Left lung (tissue), 10 donors: Measurements from ENCODE around the gene TTLL8. TPM values are rescaled to one million over a fixed set of nuclear protein-coding genes. Genes with fewer than 3 reads are reported as not detected.

ENCODE experiments used
- ATAC-seq: fragments of 200-7000 bp; cut with Tn5 transposase; one replicate; pipeline ENCODE4 v1.9.1; 2020; ENCODE audit warnings: moderate library complexity
- DNase-seq, 4 donors: peaks; one replicate each; pipeline ENCODE4 v3.0.0-alpha.2; 2013 to 2020
- H3K27ac ChIP-seq, 2 donors: fragments of 200-600 bp; sonication (generic) in 1 of 2; one replicate each; pipeline versions ENCODE4 v1.5.0 to v1.8.0; 2020 to 2021
- H3K27me3 ChIP-seq, 2 donors: fragments of 200-600 bp; sonication (generic) in 1 of 2; one replicate each; pipeline versions ENCODE4 v1.5.0 to v1.8.0; 2020 to 2021
- H3K36me3 ChIP-seq, 2 donors: fragments of 200-600 bp; sonication (generic) in 1 of 2; one replicate each; pipeline versions ENCODE4 v1.5.0 to v1.8.0; 2020 to 2021
- H3K4me1 ChIP-seq, 2 donors: fragments of 200-600 bp; one replicate each; pipeline ENCODE4 v1.8.0; 2021
- H3K4me3 ChIP-seq, 2 donors: fragments of 200-600 bp; sonication (generic) in 1 of 2; one replicate each; pipeline versions ENCODE4 v1.5.0 to v1.8.0; 2020 to 2021; ENCODE audit warnings: mild to moderate bottlenecking in 1 of 2
- H3K9me3 ChIP-seq, 2 donors: fragments of 200-600 bp; sonication (generic) in 1 of 2; one replicate each; pipeline versions ENCODE4 v1.5.0 to v1.8.0; 2020 to 2021
- CTCF ChIP-seq, 2 donors: fragments of 200-600 bp; sonication (generic) in 1 of 2; IDR thresholded peaks; one replicate each; pipeline versions ENCODE4 v1.5.0 to v1.8.0; 2021; ENCODE audit warnings: antibody characterized with exemption in 2 of 2
- intact Hi-C, 2 donors: fragments of 100-400 bp; cut with DNase I; formaldehyde crosslinking; loops; one replicate each; pipeline versions ENCODE4 v1.11.2 to v1.14.2; 2022
- polyA plus RNA-seq, 6 donors: library from polyadenylated mRNA; unstranded; fragments of 120-200 nt; gene quantifications; one replicate each; pipeline ENCODE4 v1.2.1, GENCODE V29; 2013; ENCODE audit not compliant: insufficient read length in 6 of 6
- total RNA-seq, 2 donors: library from RNA; stranded (reverse); fragmentation: NEBNext Ultra II Directional; extraction: Animal tissue kit (Norgen Biotek cat#: 25700); gene quantifications; one replicate each; pipeline ENCODE4 v1.2.1, GENCODE V29; 2021
- donor health status: DM: no; HTN: yes; CAD: no.
- donor health status: DM: no; HTN: no; CAD: no.

TTLL8 gene
- total and polyA plus RNA-seq, 8 donors, result not detected

DNA sequence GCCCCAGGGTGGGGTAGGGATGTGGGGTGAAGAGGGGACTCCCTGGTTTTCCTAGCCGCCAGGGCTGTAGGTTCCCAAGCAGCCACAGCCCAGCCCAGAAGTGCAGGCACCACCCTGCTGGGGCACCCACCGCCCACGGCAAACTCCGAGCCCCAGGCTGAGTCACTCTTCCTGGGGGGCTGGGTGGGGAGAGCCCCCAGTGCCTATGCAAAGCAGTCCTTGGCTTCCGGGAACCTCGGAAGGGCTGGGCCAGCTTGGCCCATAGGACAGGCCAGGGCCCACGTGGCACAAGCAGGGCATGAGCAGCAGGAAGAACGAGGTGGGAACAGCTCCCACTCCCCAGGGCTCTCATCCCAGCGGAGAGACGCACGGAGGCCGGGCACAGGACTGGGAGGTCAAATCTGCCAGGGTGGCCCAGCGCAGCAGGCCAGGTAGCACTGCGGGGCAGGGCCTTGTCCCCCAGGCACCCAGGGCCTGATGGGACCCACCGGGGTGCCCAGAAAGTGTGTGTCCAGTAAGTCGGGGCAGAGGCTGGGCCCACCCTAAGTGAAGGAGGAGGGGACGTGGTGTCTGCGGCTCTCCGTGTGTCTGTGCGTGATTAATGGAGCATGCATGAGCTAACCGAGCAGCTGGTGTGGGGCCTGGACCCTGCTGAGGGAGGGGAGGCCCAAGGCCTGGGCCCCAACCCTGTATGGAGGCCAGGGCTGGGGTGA lies 41.0 kb downstream of the TTLL8 start:
- Histone ChIP-seq H3K27ac (no peak overlapping the region), H3K4me3 (no peak overlapping the region), H3K9me3 (no peaks in the 10 kb centered on the region), H3K4me1 (peaks cover 5 to 7% of the 10 kb centered on the region in 2 donors), H3K36me3 (no peaks in the 10 kb centered on the region), H3K27me3 (peaks cover 38 to 70% of the 10 kb centered on the region in 2 donors)
- intact Hi-C loops, result no loop called here
- TF ChIP-seq CTCF (IDR thresholded peaks at IDR 0.05), result no peak
- no peak for ATAC-seq
- peak in 1 of 4 donors; percentile 69 for DNase-seq

GRCh38 chr22:50016308-50016987 lies 41.6 kb downstream of the TTLL8 start:
- no peak for TF ChIP-seq CTCF (IDR thresholded peaks at IDR 0.05)
- no peak overlapping the region for H3K27ac ChIP-seq
- H3K36me3 ChIP-seq, result no peaks in the 10 kb centered on the region
- ATAC-seq (no peak), DNase-seq (peak in 1 of 4 donors; percentile 64)
- no peaks in the 10 kb centered on the region for H3K9me3 ChIP-seq
- H3K4me1 ChIP-seq, result peaks cover 5 to 7% of the 10 kb centered on the region in 2 donors
- intact Hi-C loops, result no loop called here
- H3K4me3 ChIP-seq, result no peak overlapping the region
- H3K27me3 ChIP-seq, result peaks cover 42 to 77% of the 10 kb centered on the region in 2 donors

DNA sequence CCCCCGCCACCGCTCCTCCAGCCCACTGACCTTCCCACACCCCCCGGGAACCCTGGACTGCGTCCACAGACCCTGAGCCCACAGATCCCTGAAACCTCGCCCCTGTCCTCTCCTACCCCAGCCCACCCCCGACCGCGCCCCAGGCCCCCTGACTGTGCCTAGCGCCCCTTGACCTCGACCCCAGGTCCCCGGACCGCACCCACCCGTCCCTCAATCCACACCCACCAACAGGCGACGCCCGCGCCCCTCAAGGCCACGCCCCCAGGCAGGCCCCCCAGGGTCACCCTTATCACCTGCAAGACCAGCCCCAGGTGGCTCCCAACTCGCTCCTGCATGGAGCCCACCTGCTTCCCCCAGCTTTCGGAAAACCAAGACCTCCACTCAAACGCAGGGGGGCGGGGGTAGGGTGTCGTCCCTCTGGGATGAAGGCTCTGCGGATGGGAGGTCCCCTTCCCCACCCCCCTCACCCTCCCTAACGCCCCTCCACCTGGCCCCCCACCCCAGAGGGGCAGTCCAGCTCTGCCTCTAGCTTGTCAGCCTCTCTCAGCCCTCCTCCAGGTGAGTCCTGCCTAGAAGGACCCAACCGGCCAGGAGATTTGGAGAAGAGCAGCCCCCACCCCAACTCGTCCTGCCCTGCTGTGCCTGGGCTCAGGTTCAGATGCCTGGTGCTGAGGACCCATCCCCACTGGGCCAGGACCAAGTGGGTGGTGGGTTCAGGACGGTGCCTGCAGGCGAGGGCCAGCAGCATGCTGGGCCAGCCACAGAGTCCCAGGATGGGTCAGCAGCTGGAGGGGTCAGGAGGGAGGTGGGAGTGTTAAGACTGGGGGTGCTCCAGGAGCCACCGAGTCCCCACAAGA lies 42.4 kb downstream of the TTLL8 start:
- DNase-seq (no peak), ATAC-seq (no peak)
- H3K4me1 ChIP-seq, result peaks cover 5 to 10% of the 10 kb centered on the region in 2 donors
- peaks cover 48 to 84% of the 10 kb centered on the region in 2 donors for H3K27me3 ChIP-seq
- intact Hi-C loops, result no loop called here
- H3K36me3 ChIP-seq, result no peaks in the 10 kb centered on the region
- no peak overlapping the region for H3K4me3 ChIP-seq
- TF ChIP-seq CTCF (IDR thresholded peaks at IDR 0.05), result no peak
- H3K27ac ChIP-seq, result no peak overlapping the region
- no peaks in the 10 kb centered on the region for H3K9me3 ChIP-seq

DNA sequence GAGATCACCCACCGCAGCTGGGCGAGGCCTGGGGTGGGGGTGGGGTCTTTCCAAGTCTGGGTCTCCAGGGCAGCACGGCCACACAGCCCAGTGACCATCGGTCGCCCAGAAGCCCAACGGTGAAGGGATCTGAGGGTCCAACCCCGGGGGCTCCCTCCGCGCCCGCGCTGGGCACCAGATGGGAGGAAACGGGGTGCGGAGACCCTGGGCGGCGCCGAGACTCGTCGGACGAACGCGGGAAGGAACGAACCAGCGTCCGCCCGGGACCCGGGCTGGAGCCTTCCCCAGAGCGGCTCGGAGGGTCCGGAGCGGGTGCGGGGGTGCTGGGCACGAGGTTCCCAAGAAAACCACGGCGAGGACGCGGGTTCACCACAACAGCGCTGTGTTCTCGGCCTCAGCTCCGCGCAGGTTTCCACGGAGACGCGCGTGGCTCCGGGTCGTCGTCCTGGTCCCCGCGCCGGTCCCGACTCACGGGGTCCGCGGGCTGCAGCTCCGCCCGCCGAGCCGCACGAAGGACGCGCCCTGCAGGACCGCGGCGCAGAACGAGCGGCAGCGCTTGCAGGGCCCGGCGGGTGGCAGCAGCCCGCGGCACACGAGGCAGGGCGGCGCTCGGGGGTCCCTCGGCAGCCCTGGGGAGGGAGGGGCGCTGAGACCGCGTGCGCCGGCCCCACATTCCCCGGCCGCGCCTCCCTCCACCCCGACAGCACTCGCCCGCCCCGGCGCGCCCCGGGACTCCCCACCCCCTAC lies 43.3 kb downstream of the TTLL8 start:
- intact Hi-C loops, result no loop called here

More for the DNA sequence above, 43.3 kb downstream of the TTLL8 start:
- no peak for ATAC-seq
- Histone ChIP-seq H3K4me3 (no peak overlapping the region), H3K27ac (no peak overlapping the region), H3K9me3 (no peaks in the 10 kb centered on the region), H3K36me3 (no peaks in the 10 kb centered on the region), H3K4me1 (peaks cover 5 to 14% of the 10 kb centered on the region in 2 donors), H3K27me3 (peaks cover 56 to 93% of the 10 kb centered on the region in 2 donors)
- DNase-seq, result peak in 1 of 4 donors; percentile 66
- no peak for TF ChIP-seq CTCF (IDR thresholded peaks at IDR 0.05)
